DND-41 (cell line): Measurements from ENCODE around the gene PDE4C.

ENCODE experiments used
- CTCF ChIP-seq: IDR thresholded peaks from 2 replicates; pipeline ENCODE4 v1.5.1; 2012; ENCODE audit warnings: borderline replicate concordance, low read length, moderate library complexity, mild to moderate bottlenecking; ENCODE audit not compliant: poor library complexity, severe bottlenecking; ENCODE audit errors: extremely low read depth
- EZH2 ChIP-seq: IDR thresholded peaks from 3 replicates; pipeline ENCODE4 v1.6.1; 2012; ENCODE audit warnings: borderline replicate concordance, low read depth, mild to moderate bottlenecking, moderate library complexity, low read length, inconsistent platforms; ENCODE audit not compliant: severe bottlenecking

DNA sequence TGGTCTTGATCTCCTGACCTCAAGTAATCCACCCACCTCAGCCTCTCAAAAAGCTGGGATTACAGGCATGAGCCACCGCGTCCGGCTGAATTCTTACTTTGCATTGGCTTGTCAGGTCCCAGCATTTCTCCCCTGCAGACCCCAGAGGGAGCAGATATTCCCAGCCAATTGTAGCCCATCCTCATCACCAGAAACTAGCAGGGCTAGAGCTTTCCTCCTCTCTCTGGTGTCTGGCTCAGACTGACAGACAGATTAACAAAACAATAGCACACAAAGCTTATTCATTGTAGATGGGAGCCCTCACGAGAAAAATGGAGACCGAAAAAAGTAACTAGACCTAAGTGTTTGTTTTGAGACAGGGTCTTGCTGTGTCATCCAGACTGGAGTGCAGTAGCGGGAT is 40.7 kb downstream of the PDE4C start:
- TF ChIP-seq CTCF (no peak), EZH2 (no peak)
